Subcutaneous adipose tissue (tissue), 4 donors: ENCODE results near the gene YPEL5. TPM values are rescaled to one million over a fixed set of nuclear protein-coding genes. Genes with fewer than 3 reads are reported as not detected.

Experiments used
- CTCF ChIP-seq: fragments of 450-650 bp; IDR thresholded peaks from one replicate; pipeline ENCODE4 v1.5.1; 2016; ENCODE audit warnings: low read depth, mild to moderate bottlenecking, control low read depth, antibody characterized with exemption, moderate library complexity
- total RNA-seq, 4 donors: library from RNA; depleted of rRNA; stranded (reverse); fragments of >200 nt; gene quantifications; one replicate each; pipeline ENCODE4 v1.1.0, GENCODE V29; 2016

The YPEL5 gene
- total RNA-seq, 4 donors from 2014 or later, result 94.9 to 353 (median 114) TPM

GRCh38 chr2:30127016-30127893 lies 19.6 kb upstream of the YPEL5 start:
- TF ChIP-seq CTCF, result no peak

GRCh38 chr2:30134582-30134981 lies 12.2 kb upstream of the YPEL5 start:
- no peak for TF ChIP-seq CTCF

- no peak for TF ChIP-seq CTCF
These were observed 11.3 kb upstream of the YPEL5 start for GRCh38 chr2:30135541-30135940.

GRCh38 chr2:30136764-30137444 lies 9.9 kb upstream of the YPEL5 start:
- no peak for TF ChIP-seq CTCF

GRCh38 chr2:30139131-30139870 lies 7.5 kb upstream of the YPEL5 start:
- no peak for TF ChIP-seq CTCF

- TF ChIP-seq CTCF, result no peak
These were observed 5.7 kb upstream of the YPEL5 start for GRCh38 chr2:30141136-30141535.

- no peak for TF ChIP-seq CTCF
These were observed 2.5 kb upstream of the YPEL5 start for GRCh38 chr2:30144260-30144659.
